Fibroblast of lung (primary cell): Measurements from ENCODE around the gene PFDN1. TPM values are rescaled to one million over a fixed set of nuclear protein-coding genes. Genes with fewer than 3 reads are reported as not detected.

Experiments
- DNase-seq, 2 donors: peaks; one replicate each; pipeline versions ENCODE4 v3.0.0 to v3.0.0-alpha.2; 2010; ENCODE audit warnings: low read depth in 2 of 2
- H2AFZ ChIP-seq: 2 replicates; pipeline ENCODE4 v1.5.1; 2012; ENCODE audit warnings: low read length, control low read depth, inconsistent platforms
- H3K27ac ChIP-seq: 2 replicates; pipeline ENCODE4 v1.5.1; 2011; ENCODE audit warnings: low read length, control low read depth; ENCODE audit not compliant: insufficient read depth
- H3K27me3 ChIP-seq: 2 replicates; pipeline ENCODE4 v1.5.1; 2011; ENCODE audit warnings: mild to moderate bottlenecking, low read length; ENCODE audit not compliant: control insufficient read depth, insufficient read depth
- H3K36me3 ChIP-seq: 2 replicates; pipeline ENCODE4 v1.5.1; 2011; ENCODE audit warnings: low read length; ENCODE audit not compliant: control insufficient read depth, insufficient read depth
- H3K4me1 ChIP-seq: 2 replicates; pipeline ENCODE4 v1.5.1; 2011; ENCODE audit warnings: low read length; ENCODE audit not compliant: control insufficient read depth, insufficient read depth; ENCODE audit errors: extremely low read depth
- H3K4me2 ChIP-seq: 2 replicates; pipeline ENCODE4 v1.5.1; 2011; ENCODE audit warnings: low read length, control low read depth; ENCODE audit not compliant: insufficient read depth; ENCODE audit errors: extremely low read depth
- H3K4me3 ChIP-seq, 4 experiments: fragments of 200-600 bp in 1 of 4; sonication (generic) in 1 of 4; replicated peaks in 1 of 4; 2 replicates each; pipeline ENCODE4 v1.5.1; 2011 to 2016; ENCODE audit warnings: low read length in 4 of 4, low read depth in 3 of 4, mild to moderate bottlenecking in 3 of 4, control low read depth in 2 of 4, inconsistent platforms in 1 of 4, mixed read lengths in 1 of 4; ENCODE audit not compliant: insufficient read depth in 1 of 4; ENCODE audit errors: control extremely low read depth in 1 of 4
- H3K79me2 ChIP-seq: 2 replicates; pipeline ENCODE4 v1.5.1; 2012; ENCODE audit warnings: mild to moderate bottlenecking, low read length, inconsistent platforms; ENCODE audit not compliant: control insufficient read depth, insufficient read depth
- H3K9ac ChIP-seq: 2 replicates; pipeline ENCODE4 v1.5.1; 2011; ENCODE audit warnings: mild to moderate bottlenecking, low read length, control low read depth; ENCODE audit not compliant: insufficient read depth
- H3K9me3 ChIP-seq: 2 replicates; pipeline ENCODE4 v1.5.1; 2012; ENCODE audit warnings: low read depth, low read length; ENCODE audit not compliant: control insufficient read depth, insufficient read depth
- H4K20me1 ChIP-seq: 2 replicates; pipeline ENCODE4 v1.5.1; 2011; ENCODE audit warnings: low read length; ENCODE audit not compliant: control insufficient read depth, insufficient read depth; ENCODE audit errors: extremely low read depth
- EZH2 ChIP-seq: IDR thresholded peaks from 2 replicates; pipeline ENCODE4 v1.5.1; 2012; ENCODE audit warnings: low read length, control low read depth, mild to moderate bottlenecking; ENCODE audit errors: missing control alignments
- polyA plus RNA-seq, 2 donors: library from polyadenylated mRNA; depleted of rRNA in 1 of 2; stranded (reverse) in 1 of 2; unstranded in 1 of 2; fragments of >200 nt; gene quantifications; 2 replicates each; pipeline ENCODE4 v1.2.1, GENCODE V29; 2011 to 2012; ENCODE audit warnings: missing spikeins in 1 of 2
- total RNA-seq: library from RNA; depleted of rRNA; stranded (reverse); fragments of >200 nt; gene quantifications from 2 replicates; pipeline ENCODE4 v1.2.1, GENCODE V29; 2014
- TF ChIP-seq, protein P1 (sequence below), 2 donors: IDR thresholded peaks in 1 of 2; conservative IDR thresholded peaks in 1 of 2; 1 replicate in 1 of 2; 2 replicates in 1 of 2; pipeline ENCODE4 v1.5.1; 2011 to 2012; ENCODE audit warnings: low read length in 2 of 2, control low read depth in 1 of 2, inconsistent platforms in 1 of 2, low read depth in 1 of 2, mild to moderate bottlenecking in 1 of 2

The PFDN1 gene
- total and polyA plus RNA-seq, 2 donors (not counting 1 experiment from before 2014, with no cell fraction given), result 35.5 to 140 TPM

- Histone ChIP-seq H3K4me1 (peaks cover 4% of the 10 kb centered on the region), H3K9me3 (no peaks in the 10 kb centered on the region), H3K4me2 (no peak overlapping the region), H4K20me1 (no peaks in the 10 kb centered on the region), H3K4me3 (no peak overlapping the region), H3K27me3 (no peaks in the 10 kb centered on the region), H3K27ac (no peak overlapping the region), H3K9ac (no peak overlapping the region), H2AFZ (no peak overlapping the region), H3K36me3 (peaks cover 3% of the 10 kb centered on the region), H3K79me2 (no peaks in the 10 kb centered on the region)
- TF ChIP-seq, protein P1, sequence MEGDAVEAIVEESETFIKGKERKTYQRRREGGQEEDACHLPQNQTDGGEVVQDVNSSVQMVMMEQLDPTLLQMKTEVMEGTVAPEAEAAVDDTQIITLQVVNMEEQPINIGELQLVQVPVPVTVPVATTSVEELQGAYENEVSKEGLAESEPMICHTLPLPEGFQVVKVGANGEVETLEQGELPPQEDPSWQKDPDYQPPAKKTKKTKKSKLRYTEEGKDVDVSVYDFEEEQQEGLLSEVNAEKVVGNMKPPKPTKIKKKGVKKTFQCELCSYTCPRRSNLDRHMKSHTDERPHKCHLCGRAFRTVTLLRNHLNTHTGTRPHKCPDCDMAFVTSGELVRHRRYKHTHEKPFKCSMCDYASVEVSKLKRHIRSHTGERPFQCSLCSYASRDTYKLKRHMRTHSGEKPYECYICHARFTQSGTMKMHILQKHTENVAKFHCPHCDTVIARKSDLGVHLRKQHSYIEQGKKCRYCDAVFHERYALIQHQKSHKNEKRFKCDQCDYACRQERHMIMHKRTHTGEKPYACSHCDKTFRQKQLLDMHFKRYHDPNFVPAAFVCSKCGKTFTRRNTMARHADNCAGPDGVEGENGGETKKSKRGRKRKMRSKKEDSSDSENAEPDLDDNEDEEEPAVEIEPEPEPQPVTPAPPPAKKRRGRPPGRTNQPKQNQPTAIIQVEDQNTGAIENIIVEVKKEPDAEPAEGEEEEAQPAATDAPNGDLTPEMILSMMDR (conservative IDR thresholded peaks at IDR 0.05 in 1 of 2, IDR thresholded peaks at IDR 0.05 in 1 of 2; ENCODE audit: low read depth in 1 of 2, low read length in 2 of 2), result no peak
- TF ChIP-seq EZH2, result no peak
- DNase-seq, result no peak
Observed at GRCh38 chr5:140331638-140332037, 28.7 kb upstream of the PFDN1 start.

DNA sequence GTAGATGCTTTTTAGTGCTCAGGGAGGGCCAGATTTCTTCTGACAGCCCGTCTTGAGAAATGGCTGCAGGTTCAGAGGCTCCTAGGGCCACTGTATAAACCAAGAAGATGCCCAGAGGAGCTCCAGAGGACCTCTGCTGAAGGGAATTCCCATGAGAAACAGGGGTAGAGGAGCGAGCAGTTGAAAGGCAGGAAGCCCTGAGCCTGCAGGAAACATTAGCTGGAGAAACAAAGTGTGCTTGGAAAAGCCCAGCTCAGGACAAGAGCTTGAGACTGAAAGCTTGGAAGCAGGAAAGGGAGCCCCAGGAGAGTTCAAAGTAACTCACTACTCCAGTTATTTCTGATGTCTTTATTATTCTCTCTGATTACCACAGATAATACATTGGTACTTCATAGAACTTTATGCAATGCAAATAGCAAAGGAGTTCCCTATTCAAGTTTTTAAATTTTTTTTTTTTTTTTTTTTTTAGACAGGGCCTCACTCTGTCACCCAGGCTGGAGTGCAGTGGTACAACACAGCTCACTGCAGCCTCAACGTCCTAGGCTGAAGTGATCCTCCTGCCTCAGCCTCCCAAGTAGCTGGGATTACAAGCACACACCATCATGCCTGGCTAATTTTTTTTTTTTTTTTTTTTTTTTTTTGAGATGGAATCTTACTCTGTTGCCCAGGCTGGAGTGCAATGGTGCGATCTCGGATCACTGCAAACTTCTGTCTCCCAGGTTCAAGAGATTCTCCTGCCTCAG lies 27.0 kb upstream of the PFDN1 start:
- no peaks in the 10 kb centered on the region for H3K9me3 ChIP-seq
- H3K36me3 ChIP-seq, result no peaks in the 10 kb centered on the region
- no peaks in the 10 kb centered on the region for H3K27me3 ChIP-seq
- TF ChIP-seq EZH2, result no peak
- TF ChIP-seq, protein P1 (conservative IDR thresholded peaks at IDR 0.05 in 1 of 2, IDR thresholded peaks at IDR 0.05 in 1 of 2; ENCODE audit: low read depth in 1 of 2, low read length in 2 of 2), result no peak
- H3K27ac ChIP-seq, result no peak overlapping the region
- H3K9ac ChIP-seq, result no peak overlapping the region
- H4K20me1 ChIP-seq, result no peaks in the 10 kb centered on the region
- no peak overlapping the region for H3K4me3 ChIP-seq
- H3K4me2 ChIP-seq, result no peak overlapping the region
- no peaks in the 10 kb centered on the region for H3K79me2 ChIP-seq
- H3K4me1 ChIP-seq, result peaks cover 5% of the 10 kb centered on the region
- DNase-seq, result no peak
- H2AFZ ChIP-seq, result peak overlapping the region; percentile 3

DNA sequence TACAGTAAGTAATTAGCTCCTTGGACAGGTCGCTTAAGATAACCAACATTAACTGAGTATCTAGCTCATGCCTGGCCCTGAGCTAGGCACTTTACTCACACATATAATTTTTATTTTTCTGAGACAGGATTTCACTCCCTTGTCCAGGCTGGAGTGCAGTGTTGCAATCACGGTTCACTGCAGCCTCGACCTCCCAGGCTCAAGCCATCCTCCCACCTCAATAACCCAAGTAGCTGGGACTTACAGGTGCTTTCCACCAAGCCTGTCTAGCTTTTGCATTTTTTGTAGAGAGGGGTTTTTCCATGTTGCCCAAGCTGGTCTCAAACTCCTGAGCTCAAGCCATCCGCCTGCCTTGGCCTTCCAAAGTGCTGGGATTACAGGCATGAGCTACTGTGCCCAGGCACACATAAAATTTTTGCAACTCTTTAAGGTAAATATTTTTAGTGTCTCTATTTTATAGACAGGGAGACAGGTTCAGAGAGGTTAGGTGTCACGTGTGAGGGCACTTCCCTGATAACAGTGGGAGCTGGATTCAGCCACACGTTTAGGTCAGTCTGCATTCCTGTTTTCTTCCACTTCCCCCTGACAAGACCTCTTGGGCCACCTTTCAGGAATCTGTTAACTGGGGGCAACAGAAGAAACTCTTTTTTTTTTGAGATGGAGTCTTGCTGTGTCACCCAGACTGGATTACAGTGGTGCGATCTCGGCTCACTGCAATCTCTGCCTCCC lies 25.3 kb upstream of the PFDN1 start:
- H3K27ac ChIP-seq, result no peak overlapping the region
- TF ChIP-seq EZH2, result no peak
- TF ChIP-seq, protein P1 (conservative IDR thresholded peaks at IDR 0.05 in 1 of 2, IDR thresholded peaks at IDR 0.05 in 1 of 2; ENCODE audit: low read depth in 1 of 2, low read length in 2 of 2), result no peak
- H3K9me3 ChIP-seq, result no peaks in the 10 kb centered on the region
- no peak overlapping the region for H3K4me3 ChIP-seq
- H3K4me2 ChIP-seq, result no peak overlapping the region
- peaks cover 21% of the 10 kb centered on the region for H3K4me1 ChIP-seq
- no peaks in the 10 kb centered on the region for H3K79me2 ChIP-seq
- H3K27me3 ChIP-seq, result no peaks in the 10 kb centered on the region
- no peaks in the 10 kb centered on the region for H3K36me3 ChIP-seq
- H4K20me1 ChIP-seq, result no peaks in the 10 kb centered on the region
- DNase-seq, result no peak
- H3K9ac ChIP-seq, result no peak overlapping the region
- no peak overlapping the region for H2AFZ ChIP-seq
